Ishikawa (cell line): ENCODE data around the gene AP4M1.

Experiments used
- CEBPB ChIP-seq: IDR thresholded peaks from 2 replicates; pipeline ENCODE4 v1.6.1; 2012
- CREB1 ChIP-seq: IDR thresholded peaks from 2 replicates; pipeline ENCODE4 v1.6.1; 2012; ENCODE audit warnings: low read depth
- EGR1 ChIP-seq: IDR thresholded peaks from 2 replicates; pipeline ENCODE4 v1.6.1; 2012
- EP300 ChIP-seq: IDR thresholded peaks from 2 replicates; pipeline ENCODE4 v1.6.1; 2012; ENCODE audit warnings: borderline replicate concordance
- FOXM1 ChIP-seq: IDR thresholded peaks from 2 replicates; pipeline ENCODE4 v1.6.1; 2012; ENCODE audit warnings: low read depth, borderline replicate concordance
- MAX ChIP-seq: IDR thresholded peaks from 2 replicates; pipeline ENCODE4 v1.6.1; 2012
- NFIC ChIP-seq: IDR thresholded peaks from 2 replicates; pipeline ENCODE4 v1.6.1; 2012
- RAD21 ChIP-seq: IDR thresholded peaks from 2 replicates; pipeline ENCODE4 v1.6.1; 2012; ENCODE audit warnings: low read depth
- REST ChIP-seq: IDR thresholded peaks from 2 replicates; pipeline ENCODE4 v1.6.1; 2012; ENCODE audit warnings: low read depth, mild to moderate bottlenecking
- TAF1 ChIP-seq: IDR thresholded peaks from 2 replicates; pipeline ENCODE4 v1.6.1; 2012; ENCODE audit warnings: low read depth, mild to moderate bottlenecking
- TCF12 ChIP-seq: IDR thresholded peaks from 2 replicates; pipeline ENCODE4 v1.6.1; 2012; ENCODE audit warnings: low read depth
- TEAD4 ChIP-seq: IDR thresholded peaks from 2 replicates; pipeline ENCODE4 v1.6.1; 2012
- USF1 ChIP-seq: IDR thresholded peaks from 2 replicates; pipeline ENCODE4 v1.6.1; 2012
- YY1 ChIP-seq: IDR thresholded peaks from 2 replicates; pipeline ENCODE4 v1.6.1; 2012; ENCODE audit warnings: low read depth
- ZBTB7A ChIP-seq: IDR thresholded peaks from 2 replicates; pipeline ENCODE4 v1.6.1; 2012; ENCODE audit warnings: low read depth

Gene AP4M1

GRCh38 chr7:100082978-100083377 is 18.5 kb upstream of the AP4M1 start:
- TF ChIP-seq ZBTB7A (0 out of 2 replicates have a peak, but pooled peaks have one; percentile 37), EGR1 (no peak), TCF12 (no peak)

GRCh38 chr7:100085515-100085914 is 15.9 kb upstream of the AP4M1 start:
- TF ChIP-seq TCF12 (no peak), REST (no peak)

GRCh38 chr7:100087055-100087750 is 14.2 kb upstream of the AP4M1 start:
- TF ChIP-seq CREB1 (no peak), ZBTB7A (no peak), MAX (no peak), EP300 (no peak), RAD21 (no peak), REST (no peak), YY1 (no peak), CEBPB (no peak), USF1 (no peak)

- TF ChIP-seq CREB1 (no peak), TCF12 (no peak)
Observed at GRCh38 chr7:100088095-100088620, 13.3 kb upstream of the AP4M1 start.

GRCh38 chr7:100088621-100089457 is 12.6 kb upstream of the AP4M1 start, which contains the start of gene COPS6:
COPS6 (plus strand) TSS chr7:100088969; CDS start chr7:100088991, 22 bp downstream.
- TF ChIP-seq CREB1 (no peak), TCF12 (0 out of 2 replicates have a peak, but pooled peaks have one; percentile 15), TEAD4 (peak; percentile 35; the same call in 1 of the 2 replicates), FOXM1 (no peak), MAX (peak; percentile 92), TAF1 (peak; percentile 98), CEBPB (no peak), EP300 (no peak), USF1 (peak; percentile 39; the same call in 1 of the 2 replicates), EGR1 (peak; percentile 14; the same call in 1 of the 2 replicates), REST (no peak), YY1 (peak; percentile 97), ZBTB7A (no peak), NFIC (no peak; the same call in 1 of the 2 replicates), RAD21 (no peak)
